ENCODE measurements around the gene TNFSF15. TPM values are rescaled to one million over a fixed set of nuclear protein-coding genes. Genes with fewer than 3 reads are reported as not detected.

The TNFSF15 gene
- total RNA-seq, 1 experiment from 2014 or later: not detected

GRCh38 chr9:114823441-114823840, 17.6 kb upstream of the TNFSF15 start:
- Histone ChIP-seq H3K4me2 (ENCODE audit: insufficient read depth, insufficient read length, low read length) (no peak overlapping the region), H2BK15ac (ENCODE audit: low read depth, low read length) (no peak overlapping the region), H3K4me1 (ENCODE audit: insufficient read depth, low read length) (no peaks in the 10 kb centered on the region), H4K5ac (ENCODE audit: insufficient read length, low read depth, low read length) (no peak overlapping the region), H3K23ac (ENCODE audit: insufficient read length, low read depth, low read length) (no peak overlapping the region), H2BK5ac (ENCODE audit: insufficient read length, low read length) (no peak overlapping the region), H3K9me3 (ENCODE audit: control insufficient read depth, low read depth, low read length) (no peaks in the 10 kb centered on the region), H4K20me1 (ENCODE audit: control insufficient read depth, insufficient read depth, insufficient read length) (no peaks in the 10 kb centered on the region), H2BK20ac (ENCODE audit: low read depth, low read length, poor library complexity, severe bottlenecking) (no peak overlapping the region), H2AFZ (ENCODE audit: low read length) (no peak overlapping the region), H2BK120ac (ENCODE audit: low read depth, low read length, poor library complexity, severe bottlenecking) (no peak overlapping the region), H3K27me3 (ENCODE audit: insufficient read depth, low read length) (no peaks in the 10 kb centered on the region; the same call in none of the 2 replicates), H3K23me2 (ENCODE audit: insufficient read length, low read depth, low read length, poor library complexity, severe bottlenecking) (no peaks in the 10 kb centered on the region), H3K79me2 (ENCODE audit: insufficient read depth, low read length) (no peaks in the 10 kb centered on the region), H3K79me1 (ENCODE audit: insufficient read depth, low read depth, low read length, poor library complexity, severe bottlenecking) (no peaks in the 10 kb centered on the region), H2BK12ac (ENCODE audit: insufficient read length, low read depth, low read length) (no peak overlapping the region), H2AK5ac (ENCODE audit: insufficient read length, low read length) (no peak overlapping the region), H3K18ac (ENCODE audit: insufficient read length, low read depth, low read length) (no peak overlapping the region), H3K27ac (ENCODE audit: insufficient read length, low read depth, low read length) (no peak overlapping the region), H3T11ph (ENCODE audit: low read length) (no peak overlapping the region), H4K8ac (replicated peaks; ENCODE audit: insufficient read length, low read depth, low read length) (no peak overlapping the region), H3K9ac (ENCODE audit: extremely low read depth, insufficient read length, low read length) (no peak overlapping the region), H3K56ac (ENCODE audit: insufficient read length, low read depth, low read length) (no peak overlapping the region), H3K14ac (ENCODE audit: insufficient read depth, low read length) (no peak overlapping the region), H4K91ac (ENCODE audit: insufficient read length, low read depth, low read length) (no peak overlapping the region), H3K4ac (ENCODE audit: low read depth, low read length) (no peak overlapping the region)
- no peak for TF ChIP-seq CTCF (conservative IDR thresholded peaks at IDR 0.05)
- no peak for DNase-seq
- peaks cover 51% of the 10 kb centered on the region for H3K27me3 Mint-ChIP-seq (ENCODE audit: low read depth)
- no peaks in the 10 kb centered on the region for H3K9me3 Mint-ChIP-seq
- WGBS (ENCODE audit: extremely low coverage, insufficient read length, low lambda C conversion rate): no CpG with 5 or more reads among the region's 1 CpG
- H3K4me1 Mint-ChIP-seq: no peaks in the 10 kb centered on the region
- H3K36me3 Mint-ChIP-seq (ENCODE audit: insufficient read depth in 1 of 3, low read depth in 3 of 3): no peaks in the 10 kb centered on the region
- H3K4me3 Mint-ChIP-seq: no peak overlapping the region
- H3K27ac Mint-ChIP-seq: no peak overlapping the region
